WTC11 (cell line): ENCODE measurements around the gene C6orf163. TPM values are rescaled to one million over a fixed set of nuclear protein-coding genes. Genes with fewer than 3 reads are reported as not detected.

ENCODE experiments used
- ATAC-seq: fragments of 200-7000 bp; cut with Tn5 transposase; 2 replicates; pipeline ENCODE4 v1.10.0; 2021; ENCODE audit warnings: mild to moderate bottlenecking, moderate library complexity
- CTCF ChIA-PET: fragments of 300-600 bp; sonication (Branson Sonifier 250); formaldehyde crosslinking; loops from one replicate; lab custom pipeline; 2021; ENCODE audit warnings: antibody characterized with exemption; lab: Charles Lee
- POLR2A ChIA-PET: fragments of 350-600 bp; sonication (Branson Sonifier 250); formaldehyde crosslinking; loops from one replicate; lab custom pipeline; 2021; ENCODE audit warnings: antibody characterized with exemption; lab: Charles Lee
- DNase-seq: peaks from one replicate; pipeline ENCODE4 v3.0.0; 2021; ENCODE audit warnings: low spot score
- H3K27ac Mint-ChIP-seq: 2 replicates; pipeline ENCODE4 v1.8.0; 2021; ENCODE audit warnings: mixed read lengths
- H3K27me3 Mint-ChIP-seq: 2 replicates; pipeline ENCODE4 v1.8.0; 2021; ENCODE audit warnings: low read depth, mild to moderate bottlenecking, moderate library complexity, mixed read lengths
- H3K36me3 Mint-ChIP-seq: 2 replicates; pipeline ENCODE4 v1.8.0; 2021; ENCODE audit warnings: mixed read lengths
- H3K4me1 Mint-ChIP-seq: 2 replicates; pipeline ENCODE4 v1.8.0; 2022; ENCODE audit warnings: mixed read lengths
- H3K4me3 Mint-ChIP-seq: 2 replicates; pipeline ENCODE4 v1.8.0; 2021; ENCODE audit warnings: mild to moderate bottlenecking, moderate library complexity, mixed read lengths
- H3K9me3 Mint-ChIP-seq: 2 replicates; pipeline ENCODE4 v1.8.0; 2021; ENCODE audit warnings: mixed read lengths
- AR ChIP-seq: fragments of 250-450 bp; sonication (Bioruptor Pico); IDR thresholded peaks from 2 replicates; pipeline ENCODE4 v1.9.0; 2021; ENCODE audit warnings: mild to moderate bottlenecking
- CBFB ChIP-seq: sonication (generic); formaldehyde crosslinking; IDR thresholded peaks from 2 replicates; pipeline ENCODE4 v1.8.1; 2022; ENCODE audit warnings: mild to moderate bottlenecking, low read depth, missing genetic modification reagents
- ERG ChIP-seq: fragments of 250-450 bp; sonication (Bioruptor Pico); IDR thresholded peaks from 2 replicates; pipeline ENCODE4 v1.8.0; 2021; ENCODE audit warnings: mild to moderate bottlenecking
- ETV6 ChIP-seq: sonication (generic); formaldehyde crosslinking; IDR thresholded peaks from 2 replicates; pipeline ENCODE4 v1.8.1; 2022; ENCODE audit warnings: mild to moderate bottlenecking, missing genetic modification reagents
- IRF1 ChIP-seq: sonication (generic); formaldehyde crosslinking; IDR thresholded peaks from 2 replicates; pipeline ENCODE4 v1.8.0; 2023; ENCODE audit warnings: missing genetic modification reagents
- MLX ChIP-seq: sonication (generic); formaldehyde crosslinking; IDR thresholded peaks from 2 replicates; pipeline ENCODE4 v1.8.1; 2023; ENCODE audit warnings: mild to moderate bottlenecking, missing genetic modification reagents, moderate library complexity
- MXD4 ChIP-seq: fragments of 250-450 bp; sonication (Bioruptor Pico); IDR thresholded peaks from 2 replicates; pipeline ENCODE4 v1.8.0; 2021; ENCODE audit warnings: mild to moderate bottlenecking, moderate library complexity, borderline replicate concordance
- MYBL2 ChIP-seq: sonication (generic); formaldehyde crosslinking; IDR thresholded peaks from 2 replicates; pipeline ENCODE4 v1.8.1; 2023; ENCODE audit warnings: mild to moderate bottlenecking, moderate library complexity, missing genetic modification reagents
- TEAD4 ChIP-seq: sonication (generic); formaldehyde crosslinking; IDR thresholded peaks from 2 replicates; pipeline ENCODE4 v1.8.0; 2022; ENCODE audit warnings: mild to moderate bottlenecking, missing genetic modification reagents
- TP53 ChIP-seq: sonication (generic); formaldehyde crosslinking; IDR thresholded peaks from 2 replicates; pipeline ENCODE4 v1.8.1; 2023; ENCODE audit warnings: mild to moderate bottlenecking, missing genetic modification reagents
- ZNF121 ChIP-seq: sonication (generic); formaldehyde crosslinking; IDR thresholded peaks from 2 replicates; pipeline ENCODE4 v1.8.0; 2023; ENCODE audit warnings: missing genetic modification reagents
- ZNF138 ChIP-seq: sonication (generic); formaldehyde crosslinking; conservative IDR thresholded peaks from 2 replicates; pipeline ENCODE4 v1.8.1; 2022; ENCODE audit warnings: mild to moderate bottlenecking, moderate library complexity, missing genetic modification reagents
- ZNF263 ChIP-seq: sonication (generic); formaldehyde crosslinking; IDR thresholded peaks from 2 replicates; pipeline ENCODE4 v1.8.1; 2022; ENCODE audit warnings: low read depth, mild to moderate bottlenecking, moderate library complexity, missing genetic modification reagents
- ZNF317 ChIP-seq: sonication (generic); formaldehyde crosslinking; IDR thresholded peaks from 2 replicates; pipeline ENCODE4 v1.8.1; 2023; ENCODE audit warnings: low read depth, mild to moderate bottlenecking, moderate library complexity, missing genetic modification reagents, borderline replicate concordance
- total RNA-seq: library from RNA; stranded (reverse); gene quantifications from 3 replicates; pipeline ENCODE4 v1.2.3, GENCODE V29; 2021
- TF ChIP-seq, protein P1 (sequence below): sonication (generic); formaldehyde crosslinking; IDR thresholded peaks from 2 replicates; pipeline ENCODE4 v1.8.1; 2023; ENCODE audit warnings: mild to moderate bottlenecking, missing genetic modification reagents, borderline replicate concordance
- TF ChIP-seq, protein P2 (sequence below): sonication (generic); formaldehyde crosslinking; IDR thresholded peaks from 2 replicates; pipeline ENCODE4 v1.8.1; 2022; ENCODE audit warnings: low read depth, missing genetic modification reagents, borderline replicate concordance
- TF ChIP-seq, protein P3 (sequence below): sonication (generic); formaldehyde crosslinking; IDR thresholded peaks from 2 replicates; pipeline ENCODE4 v1.8.0; 2022; ENCODE audit warnings: mild to moderate bottlenecking, missing genetic modification reagents
- TF ChIP-seq, protein P4 (sequence below): fragments of 250-450 bp; sonication (Bioruptor Pico); IDR thresholded peaks from 2 replicates; pipeline ENCODE4 v1.9.0; 2021; ENCODE audit warnings: mild to moderate bottlenecking

C6orf163 gene
- total RNA-seq, 1 experiment from 2014 or later: 2.0 TPM

DNA sequence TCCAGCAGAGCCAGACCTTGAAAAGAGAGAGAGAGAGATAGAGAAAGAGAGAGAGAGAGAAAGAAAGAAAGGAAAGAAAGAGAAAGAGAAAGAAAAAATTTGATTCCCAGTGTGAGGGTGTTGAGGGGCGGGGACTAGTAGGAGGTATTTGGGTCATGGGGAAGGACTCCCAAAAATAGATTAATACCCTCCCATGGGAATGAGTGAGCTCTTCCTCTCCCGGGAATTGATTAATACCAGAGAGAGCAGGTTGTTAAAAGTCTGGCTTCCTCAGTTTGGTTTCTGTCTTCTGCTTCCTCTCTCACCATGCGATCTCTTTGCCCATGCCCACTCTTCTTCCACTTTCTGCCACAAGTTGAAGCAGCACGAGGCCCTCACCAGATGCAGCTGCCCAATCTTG lies 34.3 kb downstream of the C6orf163 start (continued):
- TF ChIP-seq MLX (CRISPR knock-in tag): no peak
- no peak for TF ChIP-seq IRF1 (CRISPR knock-in tag)
- TF ChIP-seq ETV6: no peak
- no peak for TF ChIP-seq ZNF138 (CRISPR knock-in tag)
- no peak for TF ChIP-seq ZNF317 (CRISPR knock-in tag)
- TF ChIP-seq AR (CRISPR knock-in tag): no peak

DNA sequence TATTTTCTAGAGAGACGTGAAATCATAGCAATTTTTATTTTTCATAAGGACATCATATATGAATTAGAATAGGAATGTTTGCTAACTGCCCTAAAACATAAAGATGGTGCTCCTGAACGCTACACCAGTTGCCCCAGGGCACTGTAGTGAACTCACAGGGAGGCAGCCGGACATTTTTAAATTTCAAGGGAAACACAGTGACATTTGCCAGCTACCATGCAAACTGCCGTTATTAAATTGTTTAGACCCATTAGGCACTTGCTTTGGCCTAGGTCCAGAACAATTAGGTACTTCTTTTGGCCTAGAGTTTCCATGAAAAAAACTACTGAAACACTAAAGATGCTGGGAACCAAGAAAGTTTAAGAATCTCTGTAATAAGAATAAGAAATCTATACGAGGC lies 38.2 kb downstream of the C6orf163 start:
- H3K36me3 Mint-ChIP-seq: no peaks in the 10 kb centered on the region
- no peak for ATAC-seq
- no peaks in the 10 kb centered on the region for H3K9me3 Mint-ChIP-seq
- no peaks in the 10 kb centered on the region for H3K27me3 Mint-ChIP-seq
- ChIA-PET CTCF (interaction anchor here (1.3 kb wide), 1 partner anchor 10 kb away, joined by 4 read pairs; no protein-coding TSS in a partner anchor), POLR2A (no interaction called here)
- H3K27ac Mint-ChIP-seq: no peak overlapping the region
- H3K4me1 Mint-ChIP-seq: no peaks in the 10 kb centered on the region
- TF ChIP-seq MXD4 (CRISPR knock-in tag) (no peak), ZNF263 (CRISPR knock-in tag) (no peak)
- TF ChIP-seq, protein P1, sequence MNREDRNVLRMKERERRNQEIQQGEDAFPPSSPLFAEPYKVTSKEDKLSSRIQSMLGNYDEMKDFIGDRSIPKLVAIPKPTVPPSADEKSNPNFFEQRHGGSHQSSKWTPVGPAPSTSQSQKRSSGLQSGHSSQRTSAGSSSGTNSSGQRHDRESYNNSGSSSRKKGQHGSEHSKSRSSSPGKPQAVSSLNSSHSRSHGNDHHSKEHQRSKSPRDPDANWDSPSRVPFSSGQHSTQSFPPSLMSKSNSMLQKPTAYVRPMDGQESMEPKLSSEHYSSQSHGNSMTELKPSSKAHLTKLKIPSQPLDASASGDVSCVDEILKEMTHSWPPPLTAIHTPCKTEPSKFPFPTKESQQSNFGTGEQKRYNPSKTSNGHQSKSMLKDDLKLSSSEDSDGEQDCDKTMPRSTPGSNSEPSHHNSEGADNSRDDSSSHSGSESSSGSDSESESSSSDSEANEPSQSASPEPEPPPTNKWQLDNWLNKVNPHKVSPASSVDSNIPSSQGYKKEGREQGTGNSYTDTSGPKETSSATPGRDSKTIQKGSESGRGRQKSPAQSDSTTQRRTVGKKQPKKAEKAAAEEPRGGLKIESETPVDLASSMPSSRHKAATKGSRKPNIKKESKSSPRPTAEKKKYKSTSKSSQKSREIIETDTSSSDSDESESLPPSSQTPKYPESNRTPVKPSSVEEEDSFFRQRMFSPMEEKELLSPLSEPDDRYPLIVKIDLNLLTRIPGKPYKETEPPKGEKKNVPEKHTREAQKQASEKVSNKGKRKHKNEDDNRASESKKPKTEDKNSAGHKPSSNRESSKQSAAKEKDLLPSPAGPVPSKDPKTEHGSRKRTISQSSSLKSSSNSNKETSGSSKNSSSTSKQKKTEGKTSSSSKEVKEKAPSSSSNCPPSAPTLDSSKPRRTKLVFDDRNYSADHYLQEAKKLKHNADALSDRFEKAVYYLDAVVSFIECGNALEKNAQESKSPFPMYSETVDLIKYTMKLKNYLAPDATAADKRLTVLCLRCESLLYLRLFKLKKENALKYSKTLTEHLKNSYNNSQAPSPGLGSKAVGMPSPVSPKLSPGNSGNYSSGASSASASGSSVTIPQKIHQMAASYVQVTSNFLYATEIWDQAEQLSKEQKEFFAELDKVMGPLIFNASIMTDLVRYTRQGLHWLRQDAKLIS (CRISPR knock-in tag): no peak
- TF ChIP-seq, protein P2, sequence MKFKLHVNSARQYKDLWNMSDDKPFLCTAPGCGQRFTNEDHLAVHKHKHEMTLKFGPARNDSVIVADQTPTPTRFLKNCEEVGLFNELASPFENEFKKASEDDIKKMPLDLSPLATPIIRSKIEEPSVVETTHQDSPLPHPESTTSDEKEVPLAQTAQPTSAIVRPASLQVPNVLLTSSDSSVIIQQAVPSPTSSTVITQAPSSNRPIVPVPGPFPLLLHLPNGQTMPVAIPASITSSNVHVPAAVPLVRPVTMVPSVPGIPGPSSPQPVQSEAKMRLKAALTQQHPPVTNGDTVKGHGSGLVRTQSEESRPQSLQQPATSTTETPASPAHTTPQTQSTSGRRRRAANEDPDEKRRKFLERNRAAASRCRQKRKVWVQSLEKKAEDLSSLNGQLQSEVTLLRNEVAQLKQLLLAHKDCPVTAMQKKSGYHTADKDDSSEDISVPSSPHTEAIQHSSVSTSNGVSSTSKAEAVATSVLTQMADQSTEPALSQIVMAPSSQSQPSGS (CRISPR knock-in tag): no peak
- no peak overlapping the region for H3K4me3 Mint-ChIP-seq
- no peak for DNase-seq

- no peak overlapping the region for H3K4me3 Mint-ChIP-seq
- no peaks in the 10 kb centered on the region for H3K4me1 Mint-ChIP-seq
- no peaks in the 10 kb centered on the region for H3K27me3 Mint-ChIP-seq
- H3K9me3 Mint-ChIP-seq: no peaks in the 10 kb centered on the region
- no peak overlapping the region for H3K27ac Mint-ChIP-seq
- ChIA-PET CTCF (no interaction called here), POLR2A (no interaction called here)
- DNase-seq: no peak
- ATAC-seq: no peak
- no peaks in the 10 kb centered on the region for H3K36me3 Mint-ChIP-seq
- TF ChIP-seq, protein P2 (CRISPR knock-in tag): no peak
- TF ChIP-seq TP53 (CRISPR knock-in tag): no peak
- TF ChIP-seq ZNF121 (CRISPR knock-in tag): no peak
- TF ChIP-seq, protein P3, sequence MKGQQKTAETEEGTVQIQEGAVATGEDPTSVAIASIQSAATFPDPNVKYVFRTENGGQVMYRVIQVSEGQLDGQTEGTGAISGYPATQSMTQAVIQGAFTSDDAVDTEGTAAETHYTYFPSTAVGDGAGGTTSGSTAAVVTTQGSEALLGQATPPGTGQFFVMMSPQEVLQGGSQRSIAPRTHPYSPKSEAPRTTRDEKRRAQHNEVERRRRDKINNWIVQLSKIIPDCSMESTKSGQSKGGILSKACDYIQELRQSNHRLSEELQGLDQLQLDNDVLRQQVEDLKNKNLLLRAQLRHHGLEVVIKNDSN (CRISPR knock-in tag): no peak
- TF ChIP-seq MYBL2 (CRISPR knock-in tag): no peak
- TF ChIP-seq, protein P4, sequence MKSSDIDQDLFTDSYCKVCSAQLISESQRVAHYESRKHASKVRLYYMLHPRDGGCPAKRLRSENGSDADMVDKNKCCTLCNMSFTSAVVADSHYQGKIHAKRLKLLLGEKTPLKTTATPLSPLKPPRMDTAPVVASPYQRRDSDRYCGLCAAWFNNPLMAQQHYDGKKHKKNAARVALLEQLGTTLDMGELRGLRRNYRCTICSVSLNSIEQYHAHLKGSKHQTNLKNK: no peak
- TF ChIP-seq CBFB (CRISPR knock-in tag): no peak
- TF ChIP-seq TEAD4: no peak
- TF ChIP-seq ZNF317 (CRISPR knock-in tag): no peak
- no peak for TF ChIP-seq ZNF138 (CRISPR knock-in tag)
- no peak for TF ChIP-seq ERG (CRISPR knock-in tag)
Measured at GRCh38 chr6:87384038-87384437, 39.4 kb downstream of the C6orf163 start.
